Activated CD4-positive, alpha-beta memory T cell treated with anti-CD3 and anti-CD28 coated beads, Interleukin-2, amount 10 ng/mL, durations not matched to agents 7 days and 5 days (primary cell): ENCODE measurements around the gene ZFYVE28. TPM values are rescaled to one million over a fixed set of nuclear protein-coding genes. Genes with fewer than 3 reads are reported as not detected.
"Not testable (repeated sequence)": the region's sequence is repeated elsewhere in the genome, so short reads cannot be mapped to it uniquely, and the experiment has no call there.

Experiments
- CTCF ChIA-PET: fragments of 350-600 bp; sonication (Branson Sonifier 250); formaldehyde crosslinking; loops from one replicate; lab custom pipeline; 2021; ENCODE audit warnings: antibody characterized with exemption, inconsistent platforms; lab: Charles Lee
- POLR2A ChIA-PET: fragments of 350-600 bp; sonication (Branson Sonifier 250); formaldehyde crosslinking; loops from one replicate; lab custom pipeline; 2021; ENCODE audit warnings: antibody characterized with exemption; lab: Charles Lee
- DNase-seq: peaks from one replicate; pipeline ENCODE4 v3.0.0-alpha.2; 2020
- H3K27ac Mint-ChIP-seq: one replicate; pipeline ENCODE4 v1.8.0; 2021; ENCODE audit warnings: mild to moderate bottlenecking, mixed read lengths
- H3K27me3 Mint-ChIP-seq: one replicate; pipeline ENCODE4 v1.8.0; 2021; ENCODE audit warnings: mixed read lengths
- H3K36me3 Mint-ChIP-seq: one replicate; pipeline ENCODE4 v1.8.0; 2021; ENCODE audit warnings: low read depth, mixed read lengths
- H3K4me1 Mint-ChIP-seq: one replicate; pipeline ENCODE4 v1.8.0; 2021; ENCODE audit warnings: mixed read lengths
- H3K4me3 Mint-ChIP-seq: one replicate; pipeline ENCODE4 v1.8.0; 2021; ENCODE audit warnings: mild to moderate bottlenecking, mixed read lengths
- H3K9me3 Mint-ChIP-seq: one replicate; pipeline ENCODE4 v1.8.0; 2021; ENCODE audit warnings: mixed read lengths
- total RNA-seq, 2 experiments: library from RNA; stranded (reverse); gene quantifications; one replicate each; pipeline ENCODE4 v1.2.3, GENCODE V29; 2021

ZFYVE28 gene
- total RNA-seq = 10 to 100 TPM; 38.9 to 40.1 TPM

DNA sequence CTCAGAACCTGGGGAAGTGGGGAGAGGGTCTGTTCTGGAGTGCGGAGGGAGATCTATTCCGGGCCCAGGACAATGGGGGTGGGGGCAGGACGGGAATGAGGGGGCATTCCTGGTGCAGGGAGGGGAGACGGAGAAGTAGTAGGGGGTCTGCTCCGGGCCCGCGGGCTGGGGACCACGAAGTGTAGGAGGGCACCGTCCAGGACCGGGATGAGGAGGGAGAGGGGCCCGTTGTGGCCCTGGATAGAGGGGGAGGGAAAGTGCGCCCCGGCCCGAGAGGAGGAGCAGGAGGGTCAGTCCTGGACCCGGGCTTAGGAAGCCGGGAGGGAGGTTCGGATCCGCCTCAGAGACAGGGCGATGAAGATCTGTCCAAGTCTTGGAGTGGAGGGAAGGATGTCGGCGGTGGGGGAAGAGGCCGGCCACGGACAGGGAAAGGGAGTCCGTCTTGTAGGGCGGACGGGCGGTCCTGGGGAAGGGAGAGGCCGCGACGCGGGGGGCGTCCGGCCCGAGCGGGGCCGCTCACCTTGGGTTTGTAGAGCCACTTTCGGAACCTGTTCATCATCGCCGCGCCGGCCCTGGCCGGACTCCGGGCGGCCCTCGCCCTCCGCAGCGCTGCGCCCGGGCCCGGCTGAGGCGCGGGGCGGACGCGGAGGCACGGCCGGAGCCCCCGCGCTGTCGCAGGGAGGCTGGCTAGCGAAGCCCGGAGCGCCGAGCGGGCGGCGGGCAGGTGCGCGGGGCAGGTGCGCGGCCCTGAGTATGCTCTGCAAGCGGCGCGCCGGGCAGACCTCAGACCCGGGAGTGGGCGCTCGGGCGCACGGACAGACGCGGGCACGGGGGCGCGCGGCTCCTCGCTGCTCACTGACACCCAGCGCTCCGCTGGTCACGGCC, at the start of gene ZFYVE28:
ZFYVE28 (minus strand) TSS at position 881 of the 885 bp plus-strand sequence; CDS start at position 559, 322 bp downstream.
- CTCF ChIA-PET = interaction anchor here (0.7 to 4.1 kb wide), 8 partner anchors 16 to 200 kb away, joined by 3 to 15 read pairs (median 4); partner anchors contain the start of genes HAUS3, POLN and RNF4
- peak; percentile 35 for DNase-seq
- Mint-ChIP-seq H3K36me3 (no peaks in the 10 kb centered on the region), H3K27ac (peak within 1 kb of the TSS; percentile 75), H3K9me3 (no peaks in the 10 kb centered on the region), H3K4me1 (peaks cover 49% of the 10 kb centered on the region), H3K27me3 (peaks cover 32% of the 10 kb centered on the region), H3K4me3 (peak within 1 kb of the TSS; percentile 92)
- POLR2A ChIA-PET = interaction anchor here (0.9 to 2.0 kb wide), 8 partner anchors 16 to 395 kb away, joined by 3 to 21 read pairs (median 8); partner anchors contain the start of genes HAUS3, MXD4, POLN and RNF4

DNA sequence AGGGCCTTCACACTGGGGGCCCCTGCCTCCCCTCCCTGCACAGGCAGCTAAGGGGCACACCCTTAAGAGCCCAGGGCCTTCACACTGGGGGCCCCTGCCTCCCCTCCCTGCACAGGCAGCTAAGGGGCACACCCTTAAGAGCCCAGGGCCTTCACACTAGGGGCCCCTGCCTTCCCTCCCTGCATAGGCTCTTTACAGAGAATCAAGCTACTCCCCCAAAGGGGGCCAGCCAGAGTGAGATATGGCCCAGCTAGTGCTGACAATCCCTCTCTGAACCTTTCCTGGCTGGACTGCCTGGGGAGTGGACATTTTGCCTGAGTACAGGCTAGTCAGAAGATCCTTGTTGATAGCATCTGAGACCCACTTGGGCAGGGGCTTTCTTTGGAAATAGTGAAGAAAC, 47.1 kb upstream of the ZFYVE28 start:
- H3K27ac Mint-ChIP-seq, H3K27me3 Mint-ChIP-seq, H3K9me3 Mint-ChIP-seq, H3K4me3 Mint-ChIP-seq, DNase-seq: not testable (repeated sequence)
- ChIA-PET POLR2A (interaction anchor here (1.1 to 7.6 kb wide), 3 partner anchors 23 to 223 kb away, joined by 3 to 105 read pairs (median 3); partner anchors contain the start of genes HAUS3 and POLN), CTCF (interaction anchor here (0.8 to 2.7 kb wide), 4 partner anchors 24 to 245 kb away, joined by 3 to 16 read pairs (median 4); partner anchors contain the start of genes CFAP99 and ZFYVE28)
- Mint-ChIP-seq H3K36me3 (peaks cover 17% of the 10 kb centered on the region), H3K4me1 (peaks cover 35% of the 10 kb centered on the region)

DNA sequence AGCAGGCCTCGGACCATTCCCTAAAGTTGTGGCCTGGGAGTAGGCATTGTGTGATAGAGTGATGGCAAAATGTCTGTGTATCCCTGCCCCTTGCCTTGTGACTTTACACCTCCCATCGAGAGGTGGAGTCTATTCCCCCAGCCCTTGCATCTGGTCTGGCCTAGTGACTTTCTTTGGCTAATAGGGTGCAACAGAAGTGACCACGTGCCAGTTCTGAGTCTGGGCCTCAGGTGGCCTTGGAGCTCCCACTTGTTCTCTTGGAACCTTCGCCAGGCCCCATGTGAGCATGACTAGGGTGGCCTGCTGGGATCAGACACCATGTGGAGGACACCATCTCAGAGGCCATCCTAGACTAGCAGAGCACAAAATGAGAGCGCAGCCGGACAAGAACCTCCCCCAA, 46.6 kb upstream of the ZFYVE28 start:
- Mint-ChIP-seq H3K4me1 (peaks cover 31% of the 10 kb centered on the region), H3K4me3 (no peak overlapping the region), H3K9me3 (no peaks in the 10 kb centered on the region), H3K27me3 (peaks cover 8% of the 10 kb centered on the region), H3K36me3 (peaks cover 11% of the 10 kb centered on the region), H3K27ac (no peak overlapping the region)
- DNase-seq = no peak
- CTCF ChIA-PET = interaction anchor here (0.8 to 2.7 kb wide), 3 partner anchors 23 to 245 kb away, joined by 3 to 16 read pairs (median 4); partner anchors contain the start of gene MXD4
- POLR2A ChIA-PET = interaction anchor here (7.6 kb wide), 1 partner anchor 51 kb away, joined by 105 read pairs; no protein-coding TSS in a partner anchor

DNA sequence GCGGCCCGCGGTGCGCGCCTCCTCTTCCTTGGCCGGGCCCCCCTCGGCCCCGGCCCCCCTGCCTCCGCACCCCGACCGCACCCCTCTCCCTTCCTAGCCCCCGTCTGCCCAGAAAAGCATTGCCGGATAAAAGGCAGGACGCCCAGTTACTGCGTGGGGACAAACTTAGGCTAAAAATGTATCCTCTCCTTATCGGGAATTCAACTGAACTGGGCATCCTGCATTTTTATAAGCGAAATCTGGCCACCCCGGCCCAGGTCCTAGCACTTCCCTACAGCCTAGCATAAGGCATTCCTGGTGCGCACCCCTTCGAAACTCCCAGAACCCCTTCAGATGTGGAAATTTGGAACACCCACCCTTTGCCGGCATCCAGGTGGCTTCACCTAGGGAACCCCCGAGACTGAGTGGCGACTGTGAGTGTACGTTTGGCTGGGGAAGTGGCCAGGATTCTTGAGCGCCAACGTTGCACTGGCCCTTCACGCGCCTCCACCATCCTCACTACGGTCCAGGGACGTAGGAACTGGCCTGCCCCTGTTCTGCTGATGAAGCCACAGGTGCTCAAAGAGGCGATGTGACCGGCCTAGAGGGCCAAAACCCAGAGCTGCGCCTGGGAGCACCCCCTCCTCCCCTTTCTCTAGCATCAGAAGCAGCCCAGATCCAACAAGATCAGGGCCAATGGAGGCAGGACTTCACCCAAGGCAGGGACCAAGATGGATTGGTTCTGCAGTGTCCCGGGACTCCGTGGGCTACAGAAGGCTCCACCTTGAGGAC, 44.7 kb upstream of the ZFYVE28 start:
- CTCF ChIA-PET = interaction anchor here (0.9 to 1.5 kb wide), 8 partner anchors 9 to 243 kb away, joined by 3 to 14 read pairs (median 6); partner anchors contain the start of genes HAUS3 and POLN
- DNase-seq = no peak
- Mint-ChIP-seq H3K9me3 (no peaks in the 10 kb centered on the region), H3K36me3 (no peaks in the 10 kb centered on the region), H3K27me3 (peaks cover 12% of the 10 kb centered on the region), H3K4me1 (peaks cover 27% of the 10 kb centered on the region), H3K4me3 (peak overlapping the region; percentile 51), H3K27ac (no peak overlapping the region)
- POLR2A ChIA-PET = interaction anchor here (1.4 kb wide), 2 partner anchors 22 to 50 kb away, joined by 5 read pairs; no protein-coding TSS in a partner anchor

DNA sequence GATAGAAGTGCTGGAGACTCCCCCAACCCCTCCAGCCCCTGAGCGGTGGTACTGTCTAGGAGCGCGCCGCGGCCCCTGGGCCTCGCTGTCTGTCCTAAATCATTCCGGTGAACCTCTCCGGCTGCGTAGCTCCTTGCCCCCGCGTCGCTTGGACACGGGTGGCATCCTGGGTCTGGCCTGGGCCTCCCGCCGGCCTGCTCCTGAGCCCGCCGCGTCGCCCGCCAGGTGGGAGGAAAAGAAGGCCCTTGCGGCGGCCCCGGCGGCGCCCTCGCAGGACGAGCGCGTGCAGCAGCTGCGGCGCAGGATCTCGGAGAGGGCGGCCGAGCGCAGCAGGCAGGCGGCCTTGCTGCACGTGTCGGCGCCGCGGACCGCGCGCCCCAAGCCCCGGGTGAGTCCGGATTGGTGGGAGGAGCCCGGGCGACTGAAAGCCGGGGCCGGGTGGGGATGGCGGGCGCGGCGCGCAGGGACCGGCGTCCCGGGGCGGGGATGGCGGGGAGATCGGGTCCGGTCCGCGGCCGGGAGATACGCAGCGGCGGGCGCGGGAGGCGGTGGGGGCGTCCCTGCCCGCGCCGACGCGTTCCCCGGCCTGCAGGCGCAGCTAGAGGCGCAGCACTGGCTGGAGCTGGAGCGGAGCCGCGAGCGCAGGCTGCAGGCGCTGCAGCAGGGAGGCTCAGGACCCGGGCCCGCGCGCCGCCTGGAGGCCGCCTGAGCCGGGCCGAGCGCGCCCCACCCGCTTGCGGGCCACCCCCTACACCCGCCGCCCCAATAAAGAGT, 44.0 kb upstream of the ZFYVE28 start:
- Mint-ChIP-seq H3K27ac (no peak overlapping the region), H3K4me1 (peaks cover 24% of the 10 kb centered on the region), H3K27me3 (peaks cover 12% of the 10 kb centered on the region), H3K4me3 (peak overlapping the region; percentile 64), H3K9me3 (no peaks in the 10 kb centered on the region), H3K36me3 (no peaks in the 10 kb centered on the region)
- peak; percentile 69 for DNase-seq
- ChIA-PET CTCF (interaction anchor here (0.6 to 1.5 kb wide), 12 partner anchors 9 to 242 kb away, joined by 3 to 14 read pairs (median 4); partner anchors contain the start of genes HAUS3 and POLN), POLR2A (interaction anchor here (1.4 kb wide), 2 partner anchors 23 to 49 kb away, joined by 5 read pairs; no protein-coding TSS in a partner anchor)

DNA sequence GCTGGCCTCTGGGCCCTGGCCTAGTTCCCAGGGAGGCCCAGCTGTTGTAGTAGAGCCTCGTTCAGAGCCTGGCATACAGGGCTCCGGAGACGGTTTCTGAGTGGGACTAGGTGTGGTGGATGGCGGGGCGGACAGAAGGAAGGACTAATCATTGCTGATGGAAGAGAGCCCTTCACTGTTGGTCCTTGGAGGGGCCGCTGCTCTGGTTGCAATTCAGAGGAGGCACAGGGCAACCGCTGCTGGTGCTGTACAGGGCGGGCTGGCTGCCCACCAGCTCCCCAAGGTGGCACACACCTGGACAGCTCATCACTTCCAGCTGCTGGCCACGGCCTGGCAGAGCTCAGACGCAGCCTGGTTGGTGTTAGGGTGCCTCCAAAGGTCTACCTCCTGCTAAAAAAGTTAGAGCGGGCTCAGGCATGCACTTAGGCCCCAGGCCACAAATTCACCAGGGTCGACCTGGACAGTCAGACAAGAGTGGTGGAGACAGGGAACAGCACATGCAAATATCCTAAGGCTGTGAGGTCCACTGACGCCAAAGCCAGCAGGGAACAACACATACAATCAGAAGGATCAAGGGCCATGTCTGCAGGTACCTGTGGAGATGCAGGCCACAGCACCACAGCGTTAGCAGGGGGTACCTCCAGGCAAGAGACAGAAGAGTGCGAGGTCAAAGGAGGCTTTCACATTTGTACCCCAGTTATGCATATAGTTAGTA, 43.0 kb upstream of the ZFYVE28 start:
- POLR2A ChIA-PET = interaction anchor here (1.3 to 1.4 kb wide), 4 partner anchors 7 to 241 kb away, joined by 3 to 5 read pairs (median 4); partner anchors contain the start of gene RNF4
- peaks cover 12% of the 10 kb centered on the region for H3K27me3 Mint-ChIP-seq
- CTCF ChIA-PET = interaction anchor here (1.1 to 1.5 kb wide), 4 partner anchors 20 to 241 kb away, joined by 3 to 14 read pairs (median 6); no protein-coding TSS in a partner anchor
- no peak for DNase-seq
- peak overlapping the region; percentile 28 for H3K4me3 Mint-ChIP-seq
- H3K36me3 Mint-ChIP-seq = no peaks in the 10 kb centered on the region
- peaks cover 19% of the 10 kb centered on the region for H3K4me1 Mint-ChIP-seq
- H3K27ac Mint-ChIP-seq = no peak overlapping the region
- H3K9me3 Mint-ChIP-seq = no peaks in the 10 kb centered on the region

DNA sequence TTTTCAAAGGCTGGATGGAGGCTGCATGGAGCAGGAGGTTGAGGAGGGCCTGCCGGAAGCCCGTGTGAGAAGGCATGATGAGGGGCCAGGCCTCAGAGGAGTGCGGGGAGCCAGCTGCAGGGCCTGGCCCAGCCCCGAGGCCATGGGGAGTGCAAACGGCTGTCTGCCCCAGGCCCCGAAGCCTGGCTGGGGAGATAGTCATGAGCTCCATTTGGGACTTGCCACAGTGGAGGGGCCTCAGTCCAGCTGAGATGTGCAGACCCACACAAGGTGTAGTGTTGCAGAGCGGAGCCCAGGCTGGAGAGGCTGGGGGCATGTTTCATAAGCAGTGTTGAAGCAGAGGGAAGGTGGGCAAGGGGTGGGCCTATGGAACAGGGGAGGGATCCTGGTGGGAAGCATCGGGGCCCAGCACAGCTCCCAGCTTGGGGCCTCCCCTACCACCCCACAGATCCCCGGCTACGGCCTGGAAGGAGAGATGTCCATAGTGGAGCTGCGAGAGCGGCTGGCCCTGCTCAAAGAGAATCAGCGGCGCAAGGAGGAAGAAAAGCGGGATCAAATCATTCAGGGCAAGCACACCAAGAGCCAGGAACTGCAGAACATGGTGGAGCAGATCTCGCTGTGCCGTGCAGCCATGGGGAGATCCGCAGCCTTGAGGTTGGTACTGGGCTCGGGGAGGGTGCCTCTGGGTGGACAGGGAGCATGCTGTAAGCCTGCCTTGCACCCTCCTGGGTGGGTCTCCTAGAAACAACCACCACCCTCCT, 41.3 kb upstream of the ZFYVE28 start:
- H3K27ac Mint-ChIP-seq = no peak overlapping the region
- CTCF ChIA-PET = interaction anchor here (1.1 kb wide), 1 partner anchor 240 kb away, joined by 3 read pairs; no protein-coding TSS in a partner anchor
- H3K27me3 Mint-ChIP-seq = peaks cover 12% of the 10 kb centered on the region
- no peaks in the 10 kb centered on the region for H3K36me3 Mint-ChIP-seq
- H3K9me3 Mint-ChIP-seq = no peaks in the 10 kb centered on the region
- no peak overlapping the region for H3K4me3 Mint-ChIP-seq
- POLR2A ChIA-PET = interaction anchor here (1.1 to 1.3 kb wide), 3 partner anchors 9 to 240 kb away, joined by 3 to 4 read pairs (median 3); partner anchors contain the start of gene RNF4
- peaks cover 19% of the 10 kb centered on the region for H3K4me1 Mint-ChIP-seq
- no peak for DNase-seq

DNA sequence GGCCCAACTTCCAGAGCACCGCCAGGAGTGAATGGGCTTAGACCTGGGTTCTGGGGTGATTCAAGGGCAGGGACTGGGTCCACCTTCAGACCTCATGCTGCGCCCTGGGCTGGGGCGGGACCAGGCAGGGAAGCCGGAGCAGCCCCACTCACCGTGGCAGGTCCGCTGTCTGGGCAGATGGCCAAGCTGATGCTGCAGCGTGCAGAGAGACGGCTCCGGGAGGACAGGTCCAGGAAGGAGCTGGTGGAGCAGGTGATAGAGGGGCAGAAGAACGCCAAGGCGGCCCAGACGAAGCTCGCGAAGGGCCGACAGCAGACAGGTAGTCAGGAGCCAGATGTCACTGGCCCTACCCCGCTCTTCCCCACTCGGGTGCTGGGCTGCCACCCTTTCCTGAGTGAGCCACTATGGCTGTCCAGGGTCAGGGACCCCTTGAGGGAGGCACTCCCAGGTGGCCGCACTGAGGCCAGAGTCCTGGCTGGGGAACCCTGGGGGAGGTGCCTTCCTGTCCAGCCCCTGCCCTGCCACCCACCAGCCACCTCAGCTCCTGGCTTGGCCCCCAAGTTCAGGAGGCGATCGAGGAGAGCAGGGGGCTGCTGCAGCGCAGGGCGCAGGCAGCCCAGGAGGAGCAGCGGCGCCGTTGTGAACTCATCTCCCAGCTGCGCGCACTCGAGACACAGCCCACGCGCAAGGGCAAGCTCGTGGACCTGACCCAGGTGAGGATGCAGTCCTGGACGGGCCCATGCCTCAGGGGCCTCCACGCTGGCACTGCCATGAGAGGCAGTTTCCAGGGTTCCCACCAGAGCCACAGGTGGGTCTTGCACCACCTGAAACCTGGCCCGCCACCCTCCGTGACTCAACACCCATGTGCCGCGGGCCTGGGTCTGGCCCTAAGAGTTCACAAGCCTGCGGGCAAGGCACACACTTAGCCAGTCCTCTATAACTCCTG, 40.4 kb upstream of the ZFYVE28 start:
- no peaks in the 10 kb centered on the region for H3K9me3 Mint-ChIP-seq
- H3K27me3 Mint-ChIP-seq = peaks cover 10% of the 10 kb centered on the region
- ChIA-PET POLR2A (interaction anchor here (1.1 kb wide), 1 partner anchor 17 kb away, joined by 3 read pairs; no protein-coding TSS in a partner anchor), CTCF (no interaction called here)
- H3K4me1 Mint-ChIP-seq = peaks cover 15% of the 10 kb centered on the region
- DNase-seq = no peak
- no peak overlapping the region for H3K4me3 Mint-ChIP-seq
- no peak overlapping the region for H3K27ac Mint-ChIP-seq
- no peaks in the 10 kb centered on the region for H3K36me3 Mint-ChIP-seq

DNA sequence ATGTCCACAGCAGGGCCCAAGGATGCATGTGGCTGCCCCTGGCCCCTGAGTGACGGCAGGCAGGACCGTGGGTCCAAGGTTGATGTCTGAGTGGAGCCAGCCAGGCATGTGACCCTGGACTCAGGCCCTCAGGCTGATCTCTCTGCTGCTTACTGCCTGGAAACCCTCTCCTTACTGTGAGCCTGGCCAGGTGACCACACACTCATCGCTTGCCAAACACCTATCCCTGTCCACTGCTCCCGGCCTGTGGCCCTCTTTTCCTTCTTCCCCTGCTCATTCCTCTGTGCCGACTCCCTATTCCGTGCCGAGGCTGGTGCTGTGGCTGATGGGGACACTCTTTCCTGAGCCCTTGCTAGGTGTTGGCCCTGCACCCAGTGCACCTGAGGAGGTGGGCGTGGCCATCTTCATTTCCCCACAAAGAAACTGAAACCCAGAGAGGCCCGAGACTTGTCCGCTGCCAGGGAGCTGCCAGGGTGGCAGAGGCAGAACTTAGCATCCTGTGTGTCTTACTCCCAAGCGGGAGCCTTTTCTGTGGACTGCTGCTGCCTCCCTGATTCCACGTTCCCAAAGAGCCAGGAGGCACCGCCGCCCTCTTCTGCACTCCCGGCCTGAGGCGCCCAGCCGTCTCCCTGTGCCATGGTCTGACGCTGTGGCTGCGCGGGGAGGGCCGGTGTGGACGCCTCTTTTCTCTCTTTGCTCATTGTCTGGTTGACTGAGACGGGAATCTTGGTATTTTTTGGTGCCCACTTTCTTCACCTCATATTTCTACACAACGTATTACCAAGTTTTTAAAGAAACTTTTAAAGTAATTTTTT, 39.2 kb upstream of the ZFYVE28 start:
- Mint-ChIP-seq H3K27me3 (peaks cover 10% of the 10 kb centered on the region), H3K4me3 (no peak overlapping the region), H3K36me3 (no peaks in the 10 kb centered on the region), H3K9me3 (no peaks in the 10 kb centered on the region), H3K27ac (no peak overlapping the region), H3K4me1 (peaks cover 10% of the 10 kb centered on the region)
- POLR2A ChIA-PET = no interaction called here
- DNase-seq = no peak
- CTCF ChIA-PET = interaction anchor here (0.9 kb wide), 1 partner anchor 16 kb away, joined by 5 read pairs; no protein-coding TSS in a partner anchor
